ENCODE results near the gene CUL1.

CUL1 gene

GRCh38 chr7:148814922-148815559 is 116.3 kb downstream of the CUL1 start:
- H3K36me3 Mint-ChIP-seq (ENCODE audit: low read depth), result peaks cover 62% of the 10 kb centered on the region
- H3K27me3 Mint-ChIP-seq (ENCODE audit: low read depth, poor library complexity), result no peaks in the 10 kb centered on the region
- H3K4me3 Mint-ChIP-seq, result no peak overlapping the region
- DNase-seq, result no peak
- no peak for TF ChIP-seq CTCF (IDR thresholded peaks at IDR 0.05)
- peaks cover 4% of the 10 kb centered on the region for H3K4me1 Mint-ChIP-seq
- no peaks in the 10 kb centered on the region for H3K9me3 Mint-ChIP-seq
- H3K27ac Mint-ChIP-seq, result peak overlapping the region; percentile 19

- H3K36me3 Mint-ChIP-seq (ENCODE audit: low read depth), result peaks cover 60% of the 10 kb centered on the region
- H3K27ac Mint-ChIP-seq, result no peak overlapping the region
- H3K4me1 Mint-ChIP-seq, result no peaks in the 10 kb centered on the region
- no peak for DNase-seq
- no peak for TF ChIP-seq CTCF (IDR thresholded peaks at IDR 0.05)
- no peaks in the 10 kb centered on the region for H3K9me3 Mint-ChIP-seq
- H3K27me3 Mint-ChIP-seq (ENCODE audit: low read depth, poor library complexity), result no peaks in the 10 kb centered on the region
- no peak overlapping the region for H3K4me3 Mint-ChIP-seq
Observed at GRCh38 chr7:148815612-148816011, 116.9 kb downstream of the CUL1 start.

GRCh38 chr7:148819697-148820360 is 121.1 kb downstream of the CUL1 start:
- no peak for DNase-seq
- Mint-ChIP-seq H3K4me1 (no peaks in the 10 kb centered on the region), H3K4me3 (no peak overlapping the region), H3K9me3 (no peaks in the 10 kb centered on the region), H3K27me3 (ENCODE audit: low read depth, poor library complexity) (no peaks in the 10 kb centered on the region), H3K27ac (peak overlapping the region; percentile 81), H3K36me3 (ENCODE audit: low read depth) (peaks cover 44% of the 10 kb centered on the region)
- no peak for TF ChIP-seq CTCF (IDR thresholded peaks at IDR 0.05)

GRCh38 chr7:148821422-148821821 is 122.7 kb downstream of the CUL1 start:
- Mint-ChIP-seq H3K4me3 (no peak overlapping the region), H3K4me1 (peaks cover 16% of the 10 kb centered on the region), H3K27ac (no peak overlapping the region), H3K27me3 (ENCODE audit: low read depth, poor library complexity) (no peaks in the 10 kb centered on the region), H3K9me3 (no peaks in the 10 kb centered on the region), H3K36me3 (ENCODE audit: low read depth) (peaks cover 51% of the 10 kb centered on the region)
- TF ChIP-seq CTCF (IDR thresholded peaks at IDR 0.05), result no peak
- DNase-seq, result no peak

GRCh38 chr7:148824864-148825263 is 126.2 kb downstream of the CUL1 start:
- no peak for DNase-seq
- H3K4me3 Mint-ChIP-seq, result no peak overlapping the region
- H3K9me3 Mint-ChIP-seq, result no peaks in the 10 kb centered on the region
- TF ChIP-seq CTCF (IDR thresholded peaks at IDR 0.05), result no peak
- H3K4me1 Mint-ChIP-seq, result peaks cover 16% of the 10 kb centered on the region
- H3K27ac Mint-ChIP-seq, result no peak overlapping the region
- H3K36me3 Mint-ChIP-seq (ENCODE audit: low read depth), result peaks cover 51% of the 10 kb centered on the region
- H3K27me3 Mint-ChIP-seq (ENCODE audit: low read depth, poor library complexity), result no peaks in the 10 kb centered on the region

GRCh38 chr7:148825338-148825737 is 126.6 kb downstream of the CUL1 start:
- no peaks in the 10 kb centered on the region for H3K27me3 Mint-ChIP-seq (ENCODE audit: low read depth, poor library complexity)
- no peak overlapping the region for H3K4me3 Mint-ChIP-seq
- DNase-seq, result no peak
- TF ChIP-seq CTCF (IDR thresholded peaks at IDR 0.05), result no peak
- peak overlapping the region; percentile 73 for H3K27ac Mint-ChIP-seq
- peaks cover 51% of the 10 kb centered on the region for H3K36me3 Mint-ChIP-seq (ENCODE audit: low read depth)
- no peaks in the 10 kb centered on the region for H3K9me3 Mint-ChIP-seq
- peaks cover 16% of the 10 kb centered on the region for H3K4me1 Mint-ChIP-seq
